Mucosa of stomach (tissue), 1 donor: ENCODE results near the gene GUCY1A1.

Experiments used
- H3K27me3 ChIP-seq: one replicate; pipeline ENCODE4 v1.7.0; 2013; ENCODE audit warnings: mild to moderate bottlenecking, low read length; ENCODE audit not compliant: control insufficient read depth, insufficient read depth
- H3K36me3 ChIP-seq: one replicate; pipeline ENCODE4 v1.7.0; 2013; ENCODE audit warnings: low read length; ENCODE audit not compliant: control insufficient read depth, insufficient read depth
- H3K4me1 ChIP-seq: one replicate; pipeline ENCODE4 v1.7.0; 2013; ENCODE audit warnings: mild to moderate bottlenecking, low read length; ENCODE audit not compliant: control insufficient read depth, insufficient read depth
- H3K4me3 ChIP-seq: one replicate; pipeline ENCODE4 v1.7.0; 2013; ENCODE audit warnings: low read length
- H3K9ac ChIP-seq: one replicate; pipeline ENCODE4 v1.7.0; 2013; ENCODE audit warnings: mild to moderate bottlenecking, low read length, moderate library complexity
- H3K9me3 ChIP-seq: one replicate; pipeline ENCODE4 v1.7.0; 2013; ENCODE audit warnings: mild to moderate bottlenecking, low read length, moderate library complexity; ENCODE audit not compliant: control insufficient read depth
- donor health status: Pancreatic carcinoma.

GUCY1A1 gene

GRCh38 chr4:155722816-155723499 is 56.3 kb downstream of the GUCY1A1 start:
- no peaks in the 10 kb centered on the region for H3K36me3 ChIP-seq
- H3K9me3 ChIP-seq, result no peaks in the 10 kb centered on the region
- no peaks in the 10 kb centered on the region for H3K4me1 ChIP-seq
- H3K9ac ChIP-seq, result no peak overlapping the region
- no peaks in the 10 kb centered on the region for H3K27me3 ChIP-seq
- H3K4me3 ChIP-seq, result no peak overlapping the region

- Histone ChIP-seq H3K4me1 (no peaks in the 10 kb centered on the region), H3K9me3 (no peaks in the 10 kb centered on the region), H3K4me3 (no peak overlapping the region), H3K36me3 (no peaks in the 10 kb centered on the region), H3K27me3 (no peaks in the 10 kb centered on the region), H3K9ac (no peak overlapping the region)
Observed at GRCh38 chr4:155724731-155725130, 58.1 kb downstream of the GUCY1A1 start.

- no peaks in the 10 kb centered on the region for H3K4me1 ChIP-seq
Observed at GRCh38 chr4:155734065-155734464, 67.4 kb downstream of the GUCY1A1 start.

GRCh38 chr4:155734951-155735350 is 68.3 kb downstream of the GUCY1A1 start:
- Histone ChIP-seq H3K4me3 (no peak overlapping the region), H3K9ac (no peak overlapping the region), H3K36me3 (no peaks in the 10 kb centered on the region), H3K27me3 (no peaks in the 10 kb centered on the region), H3K4me1 (no peaks in the 10 kb centered on the region), H3K9me3 (no peaks in the 10 kb centered on the region)

More at GRCh38 chr4:155734065-155734464, 67.4 kb downstream of the GUCY1A1 start:
- no peak overlapping the region for H3K9ac ChIP-seq
- H3K9me3 ChIP-seq, result no peaks in the 10 kb centered on the region
- no peak overlapping the region for H3K4me3 ChIP-seq
- no peaks in the 10 kb centered on the region for H3K36me3 ChIP-seq
- no peaks in the 10 kb centered on the region for H3K27me3 ChIP-seq

- Histone ChIP-seq H3K4me1 (no peaks in the 10 kb centered on the region), H3K36me3 (no peaks in the 10 kb centered on the region), H3K4me3 (no peak overlapping the region), H3K9me3 (no peaks in the 10 kb centered on the region), H3K9ac (no peak overlapping the region), H3K27me3 (no peaks in the 10 kb centered on the region)
Observed at GRCh38 chr4:155735496-155735895, 68.8 kb downstream of the GUCY1A1 start.

- H3K4me3 ChIP-seq, result no peak overlapping the region
- no peaks in the 10 kb centered on the region for H3K4me1 ChIP-seq
- no peak overlapping the region for H3K9ac ChIP-seq
- H3K27me3 ChIP-seq, result no peaks in the 10 kb centered on the region
- H3K36me3 ChIP-seq, result no peaks in the 10 kb centered on the region
- no peaks in the 10 kb centered on the region for H3K9me3 ChIP-seq
Observed at GRCh38 chr4:155738548-155738947, 71.9 kb downstream of the GUCY1A1 start.

GRCh38 chr4:155741546-155741945 is 74.9 kb downstream of the GUCY1A1 start:
- H3K4me3 ChIP-seq, result no peak overlapping the region
- no peaks in the 10 kb centered on the region for H3K27me3 ChIP-seq
- H3K9ac ChIP-seq, result no peak overlapping the region
- no peaks in the 10 kb centered on the region for H3K4me1 ChIP-seq
- H3K9me3 ChIP-seq, result no peaks in the 10 kb centered on the region
- H3K36me3 ChIP-seq, result no peaks in the 10 kb centered on the region

- Histone ChIP-seq H3K9ac (no peak overlapping the region), H3K27me3 (no peaks in the 10 kb centered on the region), H3K4me3 (no peak overlapping the region), H3K9me3 (no peaks in the 10 kb centered on the region), H3K4me1 (no peaks in the 10 kb centered on the region), H3K36me3 (no peaks in the 10 kb centered on the region)
Observed at GRCh38 chr4:155742310-155743015, 75.8 kb downstream of the GUCY1A1 start.

GRCh38 chr4:155745984-155746383 is 79.3 kb downstream of the GUCY1A1 start:
- no peaks in the 10 kb centered on the region for H3K4me1 ChIP-seq
- H3K9me3 ChIP-seq, result no peaks in the 10 kb centered on the region
- no peaks in the 10 kb centered on the region for H3K36me3 ChIP-seq
- no peaks in the 10 kb centered on the region for H3K27me3 ChIP-seq
- no peak overlapping the region for H3K4me3 ChIP-seq
- H3K9ac ChIP-seq, result no peak overlapping the region

- Histone ChIP-seq H3K4me3 (no peak overlapping the region), H3K27me3 (no peaks in the 10 kb centered on the region), H3K4me1 (no peaks in the 10 kb centered on the region), H3K9me3 (no peaks in the 10 kb centered on the region), H3K36me3 (no peaks in the 10 kb centered on the region), H3K9ac (no peak overlapping the region)
Observed at GRCh38 chr4:155748039-155748438, 81.4 kb downstream of the GUCY1A1 start.

GRCh38 chr4:155749041-155749440 is 82.4 kb downstream of the GUCY1A1 start:
- Histone ChIP-seq H3K9ac (no peak overlapping the region), H3K4me1 (no peaks in the 10 kb centered on the region)

GRCh38 chr4:155751569-155751968 is 84.9 kb downstream of the GUCY1A1 start:
- no peak overlapping the region for H3K9ac ChIP-seq
- H3K36me3 ChIP-seq, result no peaks in the 10 kb centered on the region
- H3K27me3 ChIP-seq, result no peaks in the 10 kb centered on the region
- no peak overlapping the region for H3K4me3 ChIP-seq
- H3K4me1 ChIP-seq, result no peaks in the 10 kb centered on the region
- H3K9me3 ChIP-seq, result no peaks in the 10 kb centered on the region

More at GRCh38 chr4:155749041-155749440, 82.4 kb downstream of the GUCY1A1 start:
- H3K9me3 ChIP-seq, result no peaks in the 10 kb centered on the region
- no peaks in the 10 kb centered on the region for H3K27me3 ChIP-seq
- H3K4me3 ChIP-seq, result no peak overlapping the region
- H3K36me3 ChIP-seq, result no peaks in the 10 kb centered on the region
